Neural progenitor cell (in vitro differentiated cells): ENCODE results near the gene RER1. TPM values are rescaled to one million over a fixed set of nuclear protein-coding genes. Genes with fewer than 3 reads are reported as not detected.

Experiments used
- DNase-seq: peaks from one replicate; pipeline ENCODE4 v3.0.0-alpha.2; 2016; ENCODE audit warnings: low spot score
- H2AFZ ChIP-seq: fragments of 200-600 bp; sonication (generic); replicated peaks from 2 replicates; pipeline ENCODE4 v1.6.1; 2016; ENCODE audit warnings: antibody characterized with exemption
- H3F3A ChIP-seq: fragments of 200-600 bp; sonication (generic); 2 replicates; pipeline ENCODE4 v1.6.1; 2016; ENCODE audit warnings: antibody characterized with exemption, low read depth
- H3K27ac ChIP-seq: fragments of 200-600 bp; sonication (generic); 2 replicates; pipeline ENCODE4 v1.5.1; 2016; ENCODE audit warnings: mild to moderate bottlenecking
- H3K27me3 ChIP-seq: fragments of 200-600 bp; sonication (generic); 2 replicates; pipeline ENCODE4 v1.6.1; 2016; ENCODE audit warnings: mild to moderate bottlenecking, moderate library complexity
- H3K36me3 ChIP-seq: fragments of 200-600 bp; sonication (generic); 2 replicates; pipeline ENCODE4 v1.5.1; 2016
- H3K4me1 ChIP-seq: fragments of 200-600 bp; sonication (generic); 2 replicates; pipeline ENCODE4 v1.6.1; 2016; ENCODE audit warnings: mixed run types
- H3K4me2 ChIP-seq: fragments of 200-600 bp; sonication (generic); 2 replicates; pipeline ENCODE4 v1.6.1; 2016
- H3K4me3 ChIP-seq: fragments of 200-600 bp; sonication (generic); 2 replicates; pipeline ENCODE4 v1.5.1; 2016
- H3K79me2 ChIP-seq: fragments of 200-600 bp; sonication (generic); 2 replicates; pipeline ENCODE4 v1.6.1; 2016; ENCODE audit warnings: low read depth
- H3K9ac ChIP-seq: fragments of 200-600 bp; sonication (generic); 2 replicates; pipeline ENCODE4 v1.6.1; 2016
- H3K9me3 ChIP-seq: fragments of 200-600 bp; sonication (generic); 2 replicates; pipeline ENCODE4 v1.5.1; 2016; ENCODE audit warnings: low read depth
- H4K20me1 ChIP-seq: fragments of 200-600 bp; sonication (generic); 2 replicates; pipeline ENCODE4 v1.6.1; 2016; ENCODE audit warnings: low read depth
- H3K27ac Mint-ChIP-seq: 3 replicates; pipeline ENCODE4 v1.8.0; 2021; ENCODE audit warnings: mixed read lengths
- H3K27me3 Mint-ChIP-seq: 2 replicates; pipeline ENCODE4 v1.8.0; 2022; ENCODE audit warnings: low read depth, mild to moderate bottlenecking, inconsistent platforms, moderate library complexity, mixed read lengths; ENCODE audit not compliant: insufficient read depth
- H3K36me3 Mint-ChIP-seq: 3 replicates; pipeline ENCODE4 v1.8.0; 2021; ENCODE audit warnings: mixed read lengths
- H3K4me1 Mint-ChIP-seq: 3 replicates; pipeline ENCODE4 v1.8.0; 2021; ENCODE audit warnings: mixed read lengths
- H3K4me3 Mint-ChIP-seq: 3 replicates; pipeline ENCODE4 v1.8.0; 2021; ENCODE audit warnings: mild to moderate bottlenecking, moderate library complexity, mixed read lengths
- H3K9me3 Mint-ChIP-seq: 3 replicates; pipeline ENCODE4 v1.8.0; 2020; ENCODE audit warnings: mixed read lengths
- EZH2 ChIP-seq: fragments of 200-600 bp; sonication (generic); IDR thresholded peaks from 2 replicates; pipeline ENCODE4 v1.6.1; 2017; ENCODE audit warnings: antibody characterized with exemption, mild to moderate bottlenecking, moderate library complexity
- EZH2phosphoT487 ChIP-seq: fragments of 200-600 bp; sonication (generic); IDR thresholded peaks from 2 replicates; pipeline ENCODE4 v1.6.1; 2017; ENCODE audit warnings: antibody characterized with exemption
- total RNA-seq: library from RNA; depleted of rRNA; stranded (reverse); fragments of >200 nt; gene quantifications from 2 replicates; pipeline ENCODE4 v1.2.3, GENCODE V29; 2015; ENCODE audit warnings: low replicate concordance
- TF ChIP-seq, protein P1 (sequence below): fragments of 200-600 bp; sonication (generic); IDR thresholded peaks from 2 replicates; pipeline ENCODE4 v1.5.1; 2017; ENCODE audit warnings: antibody characterized with exemption, mild to moderate bottlenecking

The RER1 gene
- total RNA-seq, 1 donor from 2014 or later = 39.1 TPM

DNA sequence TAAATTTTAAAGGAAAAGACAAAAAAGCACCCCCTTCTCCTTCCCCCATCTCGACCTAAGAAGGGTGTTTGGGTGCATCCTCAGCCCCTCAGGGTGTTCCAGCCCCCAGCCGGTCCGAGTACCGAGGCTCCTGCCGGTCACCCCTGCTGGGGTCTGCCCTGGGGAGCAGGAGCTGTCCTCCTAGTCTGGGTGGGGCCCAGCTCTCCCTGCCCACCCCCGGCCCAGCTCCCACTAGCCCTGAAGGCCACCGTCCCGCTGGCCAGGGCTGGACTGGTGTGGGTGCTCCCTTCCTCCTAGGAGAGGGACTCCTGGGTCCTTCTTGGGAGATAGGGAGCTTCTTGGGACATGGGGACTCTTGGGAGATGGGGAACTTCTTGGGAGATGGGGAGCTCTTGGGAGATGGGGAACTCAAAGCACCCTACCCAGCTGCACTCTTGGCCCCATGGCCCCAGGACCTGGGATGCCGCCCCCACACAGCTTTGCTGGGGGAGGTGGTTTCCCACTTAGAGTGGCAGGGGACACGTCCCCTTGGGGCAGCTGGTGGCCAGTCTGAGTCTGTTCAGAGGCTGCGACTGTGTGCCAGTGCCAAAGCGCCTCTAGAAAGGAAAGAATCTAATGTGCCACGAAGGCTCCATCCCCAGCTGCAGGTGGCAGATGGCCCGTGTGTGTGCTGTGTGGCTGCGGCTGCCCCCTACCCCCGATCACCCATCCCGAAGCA, 44.8 kb upstream of the RER1 start:
- Mint-ChIP-seq H3K36me3 (no peaks in the 10 kb centered on the region), H3K27me3 (peaks cover 4% of the 10 kb centered on the region), H3K4me1 (peaks cover 30% of the 10 kb centered on the region), H3K4me3 (no peak overlapping the region), H3K9me3 (no peaks in the 10 kb centered on the region), H3K27ac (no peak overlapping the region)
- no peaks in the 10 kb centered on the region for H4K20me1 ChIP-seq
- H3K9ac ChIP-seq = no peak overlapping the region
- no peak overlapping the region for H3K4me3 ChIP-seq
- no peak overlapping the region for H2AFZ ChIP-seq
- no peaks in the 10 kb centered on the region for H3K9me3 ChIP-seq
- no peak overlapping the region for H3K4me2 ChIP-seq
- H3K79me2 ChIP-seq = no peaks in the 10 kb centered on the region
- H3K36me3 ChIP-seq = no peaks in the 10 kb centered on the region
- no peaks in the 10 kb centered on the region for H3K27me3 ChIP-seq
- peaks cover 14% of the 10 kb centered on the region for H3F3A ChIP-seq
- TF ChIP-seq EZH2phosphoT487 (no peak), EZH2 (no peak)
- TF ChIP-seq, protein P1, sequence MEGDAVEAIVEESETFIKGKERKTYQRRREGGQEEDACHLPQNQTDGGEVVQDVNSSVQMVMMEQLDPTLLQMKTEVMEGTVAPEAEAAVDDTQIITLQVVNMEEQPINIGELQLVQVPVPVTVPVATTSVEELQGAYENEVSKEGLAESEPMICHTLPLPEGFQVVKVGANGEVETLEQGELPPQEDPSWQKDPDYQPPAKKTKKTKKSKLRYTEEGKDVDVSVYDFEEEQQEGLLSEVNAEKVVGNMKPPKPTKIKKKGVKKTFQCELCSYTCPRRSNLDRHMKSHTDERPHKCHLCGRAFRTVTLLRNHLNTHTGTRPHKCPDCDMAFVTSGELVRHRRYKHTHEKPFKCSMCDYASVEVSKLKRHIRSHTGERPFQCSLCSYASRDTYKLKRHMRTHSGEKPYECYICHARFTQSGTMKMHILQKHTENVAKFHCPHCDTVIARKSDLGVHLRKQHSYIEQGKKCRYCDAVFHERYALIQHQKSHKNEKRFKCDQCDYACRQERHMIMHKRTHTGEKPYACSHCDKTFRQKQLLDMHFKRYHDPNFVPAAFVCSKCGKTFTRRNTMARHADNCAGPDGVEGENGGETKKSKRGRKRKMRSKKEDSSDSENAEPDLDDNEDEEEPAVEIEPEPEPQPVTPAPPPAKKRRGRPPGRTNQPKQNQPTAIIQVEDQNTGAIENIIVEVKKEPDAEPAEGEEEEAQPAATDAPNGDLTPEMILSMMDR = no peak
- no peak for DNase-seq
- peaks cover 33% of the 10 kb centered on the region for H3K4me1 ChIP-seq
- H3K27ac ChIP-seq = no peak overlapping the region

- H3K27ac Mint-ChIP-seq = no peak overlapping the region
- no peaks in the 10 kb centered on the region for H3K36me3 Mint-ChIP-seq
- peaks cover 30% of the 10 kb centered on the region for H3K4me1 Mint-ChIP-seq
Observed at GRCh38 chr1:2347409-2347785, 44.2 kb upstream of the RER1 start.

DNA sequence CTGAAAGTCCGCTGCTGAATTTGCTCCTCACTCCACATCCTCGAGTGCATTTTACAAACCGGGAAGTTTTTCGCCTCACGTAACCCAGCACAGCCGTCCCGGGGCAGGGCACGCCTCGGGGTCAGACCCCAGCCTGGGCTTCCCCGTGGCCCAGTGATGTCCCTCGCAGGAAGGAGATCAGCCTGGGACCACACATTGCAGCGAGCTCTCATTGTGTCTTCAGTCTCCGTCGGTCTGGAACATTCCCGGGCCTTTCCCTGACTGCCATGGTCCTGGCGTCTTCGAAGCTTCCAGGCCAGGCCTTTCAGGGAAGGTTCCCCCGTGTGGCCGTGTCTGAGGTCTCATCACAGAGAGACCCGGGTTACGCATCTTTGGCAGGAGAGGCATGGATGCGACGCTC, 43.7 kb upstream of the RER1 start:
- H3K4me2 ChIP-seq = no peak overlapping the region
- no peak overlapping the region for H3K9ac ChIP-seq
- Mint-ChIP-seq H3K27ac (no peak overlapping the region), H3K9me3 (no peaks in the 10 kb centered on the region), H3K27me3 (peaks cover 6% of the 10 kb centered on the region), H3K36me3 (no peaks in the 10 kb centered on the region), H3K4me1 (peaks cover 30% of the 10 kb centered on the region), H3K4me3 (no peak overlapping the region)
- H2AFZ ChIP-seq = no peak overlapping the region
- no peak overlapping the region for H3K27ac ChIP-seq
- H3K4me3 ChIP-seq = no peak overlapping the region
- no peaks in the 10 kb centered on the region for H3K9me3 ChIP-seq
- TF ChIP-seq EZH2 = no peak
- TF ChIP-seq, protein P1 = no peak
- TF ChIP-seq EZH2phosphoT487 = no peak
- no peaks in the 10 kb centered on the region for H4K20me1 ChIP-seq
- H3K36me3 ChIP-seq = no peaks in the 10 kb centered on the region
- DNase-seq = no peak
- H3F3A ChIP-seq = peaks cover 14% of the 10 kb centered on the region
- H3K79me2 ChIP-seq = no peaks in the 10 kb centered on the region
- H3K27me3 ChIP-seq = no peaks in the 10 kb centered on the region
- H3K4me1 ChIP-seq = peaks cover 33% of the 10 kb centered on the region

More at GRCh38 chr1:2347409-2347785, 44.2 kb upstream of the RER1 start:
- Histone ChIP-seq H3K4me3 (no peak overlapping the region), H3K27ac (no peak overlapping the region), H3K9ac (no peak overlapping the region), H4K20me1 (no peaks in the 10 kb centered on the region), H2AFZ (no peak overlapping the region), H3K9me3 (no peaks in the 10 kb centered on the region), H3F3A (peaks cover 14% of the 10 kb centered on the region), H3K4me1 (peaks cover 33% of the 10 kb centered on the region), H3K79me2 (no peaks in the 10 kb centered on the region), H3K36me3 (no peaks in the 10 kb centered on the region), H3K4me2 (no peak overlapping the region), H3K27me3 (no peaks in the 10 kb centered on the region)
- TF ChIP-seq EZH2 = no peak
- no peak for TF ChIP-seq EZH2phosphoT487
- TF ChIP-seq, protein P1 = no peak
- no peaks in the 10 kb centered on the region for H3K9me3 Mint-ChIP-seq
- peaks cover 6% of the 10 kb centered on the region for H3K27me3 Mint-ChIP-seq
- no peak overlapping the region for H3K4me3 Mint-ChIP-seq
- no peak for DNase-seq
